Measurements from ENCODE around the gene LCMT1.

GRCh38 chr16:25140459-25140858 lies 28.9 kb downstream of the LCMT1 start:
- TF ChIP-seq EZH2 (IDR thresholded peaks at IDR 0.05; ENCODE audit: borderline replicate concordance, low read length) (no peak), CTCF (conservative IDR thresholded peaks at IDR 0.05 in 1 of 2, IDR thresholded peaks at IDR 0.05 in 1 of 2; ENCODE audit: extremely low read depth in 1 of 2, insufficient read depth in 1 of 2, low read depth in 1 of 2, low read length in 2 of 2) (no peak)
